K562 (cell line): ENCODE data around the gene PEX19. TPM values are rescaled to one million over a fixed set of nuclear protein-coding genes. Genes with fewer than 3 reads are reported as not detected.

Experiments
- ARNT ChIP-seq, 2 experiments: fragments of 450-650 bp; IDR thresholded peaks; 2 replicates each; pipeline ENCODE4 v1.6.1; 2016; ENCODE audit warnings: mild to moderate bottlenecking in 1 of 2
- BDP1 ChIP-seq: IDR thresholded peaks from 3 replicates; pipeline ENCODE4 v1.6.1; 2011; ENCODE audit not compliant: insufficient read length, insufficient read depth
- CBX1 ChIP-seq: sonication (generic); IDR thresholded peaks from 2 replicates; pipeline ENCODE4 v1.6.1; 2016; ENCODE audit warnings: antibody characterized with exemption, low read depth, mild to moderate bottlenecking
- MAZ ChIP-seq, 2 experiments: fragments of 450-650 bp in 1 of 2; sonication (generic) in 1 of 2; formaldehyde crosslinking; IDR thresholded peaks in 1 of 2; conservative IDR thresholded peaks in 1 of 2; 2 replicates each; pipeline versions ENCODE4 v1.4.0 to v1.5.0; 2020; ENCODE audit warnings: mild to moderate bottlenecking in 1 of 2, missing genetic modification reagents in 1 of 2
- NFE2L1 ChIP-seq: fragments of 450-650 bp; IDR thresholded peaks from 2 replicates; pipeline ENCODE4 v1.6.1; 2016; ENCODE audit warnings: missing genetic modification characterization, low read depth, mild to moderate bottlenecking, missing compliant biosample characterization, moderate library complexity, borderline replicate concordance
- RAD21 ChIP-seq, 2 experiments: fragments of 250-450 bp in 1 of 2; fragments of 450-650 bp in 1 of 2; sonication (Bioruptor Pico) in 1 of 2; formaldehyde crosslinking in 1 of 2; IDR thresholded peaks in 1 of 2; conservative IDR thresholded peaks in 1 of 2; 2 replicates each; pipeline versions ENCODE4 v1.4.0 to v1.8.0; 2020 to 2022; ENCODE audit warnings: mild to moderate bottlenecking in 2 of 2, moderate library complexity in 1 of 2
- SMC3 ChIP-seq: conservative IDR thresholded peaks from 2 replicates; pipeline ENCODE4 v1.6.1; 2011; ENCODE audit warnings: low read depth, low read length, improper control_type of control experiment; ENCODE audit not compliant: insufficient read depth
- ZNF77 ChIP-seq: fragments of 250-450 bp; sonication (Bioruptor Pico); IDR thresholded peaks from 2 replicates; pipeline ENCODE4 v1.5.0; 2020
- polyA plus RNA-seq, 8 experiments: library from polyadenylated mRNA; depleted of rRNA in 4 of 8; stranded (reverse) in 5 of 8; unstranded in 3 of 8; fragments of >200 nt; fragmentation: Nextera tagmentation in 2 of 8; fragmentation: Illumina TruSeq in 1 of 8; extraction: Ambion mirVana in 2 of 8; extraction: Trizol in 1 of 8; gene quantifications; 2 replicates each; pipeline versions ENCODE4 v1.2.1 to v1.2.3, GENCODE V29; 2011 to 2014; ENCODE audit warnings: inconsistent platforms in 1 of 8, missing spikeins in 1 of 8
- total RNA-seq, 7 experiments: library from RNA; depleted of rRNA in 6 of 7; stranded (reverse); fragments of >200 nt in 6 of 7; fragmentation: Illumina TruSeq in 2 of 7; extraction: Trizol in 2 of 7; gene quantifications; 2 replicates each; pipeline versions ENCODE4 v1.2.1 to v1.2.3, GENCODE V29; 2011 to 2021; ENCODE audit warnings: low replicate concordance in 1 of 7
- TF ChIP-seq, protein P1 (sequence below): sonication (generic); formaldehyde crosslinking; IDR thresholded peaks from 2 replicates; pipeline ENCODE4 v1.8.0; 2023; ENCODE audit warnings: mild to moderate bottlenecking, missing genetic modification reagents
- TF ChIP-seq, protein P2 (sequence below), 2 experiments: fragments of 450-650 bp; formaldehyde crosslinking in 1 of 2; IDR thresholded peaks; 2 replicates each; pipeline versions ENCODE4 v1.4.0 to v1.6.1; 2014 to 2020; ENCODE audit warnings: mild to moderate bottlenecking in 2 of 2, borderline replicate concordance in 1 of 2, low read depth in 1 of 2
- TF ChIP-seq, protein P3 (sequence below): sonication (generic); formaldehyde crosslinking; IDR thresholded peaks from 2 replicates; pipeline ENCODE4 v1.8.0; 2022; ENCODE audit warnings: mild to moderate bottlenecking, missing genetic modification reagents, borderline replicate concordance

Gene PEX19
- total and polyA plus RNA-seq, 9 of the 15 experiments (the other 6 are each of a cell fraction or from before 2014, with no cell fraction given) = 32.5 to 103 (median 59.8) TPM

- TF ChIP-seq NFE2L1 (tag) (no peak), MAZ (CRISPR knock-in tag; conservative IDR thresholded peaks at IDR 0.05 in 1 of 2, IDR thresholded peaks at IDR 0.05 in 1 of 2) (no peak), ARNT (IDR thresholded peaks at IDR 0.05) (no peak), RAD21 (CRISPR knock-in tag; conservative IDR thresholded peaks at IDR 0.05 in 1 of 2, IDR thresholded peaks at IDR 0.05 in 1 of 2) (peak; percentile 78 to 80), SMC3 (peak; percentile 51), BDP1 (no peak), CBX1 (no peak), ZNF77 (CRISPR knock-in tag) (no peak)
- TF ChIP-seq, protein P1, sequence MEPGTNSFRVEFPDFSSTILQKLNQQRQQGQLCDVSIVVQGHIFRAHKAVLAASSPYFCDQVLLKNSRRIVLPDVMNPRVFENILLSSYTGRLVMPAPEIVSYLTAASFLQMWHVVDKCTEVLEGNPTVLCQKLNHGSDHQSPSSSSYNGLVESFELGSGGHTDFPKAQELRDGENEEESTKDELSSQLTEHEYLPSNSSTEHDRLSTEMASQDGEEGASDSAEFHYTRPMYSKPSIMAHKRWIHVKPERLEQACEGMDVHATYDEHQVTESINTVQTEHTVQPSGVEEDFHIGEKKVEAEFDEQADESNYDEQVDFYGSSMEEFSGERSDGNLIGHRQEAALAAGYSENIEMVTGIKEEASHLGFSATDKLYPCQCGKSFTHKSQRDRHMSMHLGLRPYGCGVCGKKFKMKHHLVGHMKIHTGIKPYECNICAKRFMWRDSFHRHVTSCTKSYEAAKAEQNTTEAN (CRISPR knock-in tag) = no peak
- TF ChIP-seq, protein P2, sequence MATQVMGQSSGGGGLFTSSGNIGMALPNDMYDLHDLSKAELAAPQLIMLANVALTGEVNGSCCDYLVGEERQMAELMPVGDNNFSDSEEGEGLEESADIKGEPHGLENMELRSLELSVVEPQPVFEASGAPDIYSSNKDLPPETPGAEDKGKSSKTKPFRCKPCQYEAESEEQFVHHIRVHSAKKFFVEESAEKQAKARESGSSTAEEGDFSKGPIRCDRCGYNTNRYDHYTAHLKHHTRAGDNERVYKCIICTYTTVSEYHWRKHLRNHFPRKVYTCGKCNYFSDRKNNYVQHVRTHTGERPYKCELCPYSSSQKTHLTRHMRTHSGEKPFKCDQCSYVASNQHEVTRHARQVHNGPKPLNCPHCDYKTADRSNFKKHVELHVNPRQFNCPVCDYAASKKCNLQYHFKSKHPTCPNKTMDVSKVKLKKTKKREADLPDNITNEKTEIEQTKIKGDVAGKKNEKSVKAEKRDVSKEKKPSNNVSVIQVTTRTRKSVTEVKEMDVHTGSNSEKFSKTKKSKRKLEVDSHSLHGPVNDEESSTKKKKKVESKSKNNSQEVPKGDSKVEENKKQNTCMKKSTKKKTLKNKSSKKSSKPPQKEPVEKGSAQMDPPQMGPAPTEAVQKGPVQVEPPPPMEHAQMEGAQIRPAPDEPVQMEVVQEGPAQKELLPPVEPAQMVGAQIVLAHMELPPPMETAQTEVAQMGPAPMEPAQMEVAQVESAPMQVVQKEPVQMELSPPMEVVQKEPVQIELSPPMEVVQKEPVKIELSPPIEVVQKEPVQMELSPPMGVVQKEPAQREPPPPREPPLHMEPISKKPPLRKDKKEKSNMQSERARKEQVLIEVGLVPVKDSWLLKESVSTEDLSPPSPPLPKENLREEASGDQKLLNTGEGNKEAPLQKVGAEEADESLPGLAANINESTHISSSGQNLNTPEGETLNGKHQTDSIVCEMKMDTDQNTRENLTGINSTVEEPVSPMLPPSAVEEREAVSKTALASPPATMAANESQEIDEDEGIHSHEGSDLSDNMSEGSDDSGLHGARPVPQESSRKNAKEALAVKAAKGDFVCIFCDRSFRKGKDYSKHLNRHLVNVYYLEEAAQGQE (IDR thresholded peaks at IDR 0.05; ENCODE audit: borderline replicate concordance) = peak; percentile 63; the same call in 1 of the 2 replicates
- TF ChIP-seq, protein P2 (CRISPR knock-in tag; IDR thresholded peaks at IDR 0.05; ENCODE audit: low read depth) = no peak
- TF ChIP-seq, protein P3, sequence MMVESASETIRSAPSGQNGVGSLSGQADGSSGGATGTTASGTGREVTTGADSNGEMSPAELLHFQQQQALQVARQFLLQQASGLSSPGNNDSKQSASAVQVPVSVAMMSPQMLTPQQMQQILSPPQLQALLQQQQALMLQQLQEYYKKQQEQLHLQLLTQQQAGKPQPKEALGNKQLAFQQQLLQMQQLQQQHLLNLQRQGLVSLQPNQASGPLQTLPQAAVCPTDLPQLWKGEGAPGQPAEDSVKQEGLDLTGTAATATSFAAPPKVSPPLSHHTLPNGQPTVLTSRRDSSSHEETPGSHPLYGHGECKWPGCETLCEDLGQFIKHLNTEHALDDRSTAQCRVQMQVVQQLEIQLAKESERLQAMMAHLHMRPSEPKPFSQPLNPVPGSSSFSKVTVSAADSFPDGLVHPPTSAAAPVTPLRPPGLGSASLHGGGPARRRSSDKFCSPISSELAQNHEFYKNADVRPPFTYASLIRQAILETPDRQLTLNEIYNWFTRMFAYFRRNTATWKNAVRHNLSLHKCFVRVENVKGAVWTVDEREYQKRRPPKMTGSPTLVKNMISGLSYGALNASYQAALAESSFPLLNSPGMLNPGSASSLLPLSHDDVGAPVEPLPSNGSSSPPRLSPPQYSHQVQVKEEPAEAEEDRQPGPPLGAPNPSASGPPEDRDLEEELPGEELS (CRISPR knock-in tag) = no peak
Observed at GRCh38 chr1:160251687-160252526, 33.0 kb downstream of the PEX19 start (continued).
